HG03095 (cell line): ENCODE data around the gene DOC2B.

Experiments used
- ATAC-seq: cut with Tn5 transposase; IDR thresholded peaks from one replicate; pipeline ENCODE4 v1.9.1; 2021; ENCODE audit warnings: moderate library complexity; ENCODE audit not compliant: unreplicated experiment

The DOC2B gene

DNA sequence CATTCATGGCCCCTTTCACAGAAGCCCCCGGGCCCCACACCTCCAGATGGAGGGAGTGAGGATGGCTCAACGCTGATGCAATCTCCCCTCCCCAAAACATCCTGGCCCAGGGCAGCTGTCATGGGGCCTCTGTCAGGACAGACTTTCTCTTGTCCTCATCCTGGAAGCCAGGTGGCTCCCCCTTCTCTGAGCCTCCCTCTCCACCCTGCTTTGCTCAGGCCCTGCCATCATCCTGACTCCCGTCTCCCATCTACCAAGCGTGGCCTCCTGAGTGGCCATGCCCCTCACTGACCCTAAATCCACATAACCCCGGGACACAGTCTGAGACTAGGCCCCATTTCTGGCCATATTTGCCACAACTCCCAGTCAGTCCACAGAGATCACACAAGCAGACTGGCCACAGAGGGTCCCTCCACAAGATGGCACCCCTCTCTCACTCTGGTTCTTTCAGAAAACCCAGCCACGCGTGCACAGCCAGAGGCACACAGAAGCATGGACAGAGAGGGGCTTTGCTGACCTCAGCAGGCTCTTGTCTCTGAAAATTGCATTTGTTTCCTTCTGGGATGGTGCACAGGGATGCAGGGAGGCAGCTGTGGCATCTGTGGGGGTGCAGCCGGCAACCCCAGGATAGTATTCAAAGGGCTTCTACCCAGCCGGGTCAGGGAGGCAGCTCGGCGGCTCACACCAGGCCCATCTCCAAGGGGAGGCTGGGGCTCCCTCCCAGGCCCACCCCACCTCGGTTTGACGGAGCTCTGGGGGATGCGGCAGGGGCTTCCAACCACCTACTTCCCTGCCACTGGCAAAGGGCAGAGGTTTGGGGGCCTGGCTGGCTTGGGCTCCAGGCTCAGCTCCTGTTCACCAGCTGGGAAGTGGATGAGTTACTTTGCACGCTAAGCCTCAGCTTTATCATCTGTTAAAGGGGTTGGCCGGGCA, 16.9 kb downstream of the DOC2B start:
- ATAC-seq, result no peak

DNA sequence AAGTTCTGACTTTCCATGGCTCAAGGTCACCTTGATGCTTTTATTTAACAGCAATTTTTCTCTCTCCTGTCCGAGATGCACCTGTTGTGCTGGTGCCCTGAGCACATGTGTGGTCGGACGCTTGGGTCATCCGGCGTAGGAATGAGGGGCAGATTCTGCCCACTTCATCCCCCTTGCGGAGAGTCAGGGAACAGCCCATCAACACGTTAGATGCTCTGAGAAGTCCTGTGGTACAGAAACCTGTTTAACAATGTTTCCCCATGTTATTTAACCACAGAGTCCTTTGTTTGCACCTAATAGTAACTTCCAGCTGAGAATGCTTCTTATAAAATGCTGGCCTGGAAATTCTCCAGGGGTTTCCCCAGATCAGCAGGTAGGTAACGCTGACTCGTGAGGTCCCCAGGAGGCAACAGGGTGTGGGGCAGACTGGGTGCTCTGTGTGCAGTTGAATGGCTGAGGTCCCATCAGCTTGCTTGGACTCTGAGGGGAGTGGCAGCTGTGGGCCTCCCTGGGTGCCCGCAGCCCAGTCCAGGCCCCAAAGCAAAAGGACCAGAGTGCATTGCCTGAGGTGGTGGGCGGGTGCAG, 17.8 kb downstream of the DOC2B start:
- ATAC-seq, result no peak

DNA sequence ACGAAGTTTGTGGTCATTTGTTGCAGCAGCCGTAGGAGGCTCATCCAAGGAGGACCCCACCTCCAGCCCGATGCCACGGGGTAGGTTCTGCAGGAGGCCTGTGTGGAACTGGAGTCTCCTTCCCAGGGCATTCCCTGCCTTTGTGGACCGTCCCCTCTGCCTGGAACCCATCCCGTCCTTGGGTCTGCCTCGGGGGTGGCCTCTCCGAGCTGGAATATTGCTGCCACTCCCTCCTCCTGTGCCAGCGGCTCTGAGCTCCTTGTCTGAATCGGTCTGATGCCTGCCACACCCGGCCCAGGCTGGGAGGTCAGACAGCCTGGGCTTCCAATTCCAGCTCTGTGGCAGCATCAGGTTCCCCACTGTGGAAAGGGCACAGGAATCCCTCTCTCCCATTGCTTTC, 18.8 kb downstream of the DOC2B start:
- ATAC-seq, result no peak

DNA sequence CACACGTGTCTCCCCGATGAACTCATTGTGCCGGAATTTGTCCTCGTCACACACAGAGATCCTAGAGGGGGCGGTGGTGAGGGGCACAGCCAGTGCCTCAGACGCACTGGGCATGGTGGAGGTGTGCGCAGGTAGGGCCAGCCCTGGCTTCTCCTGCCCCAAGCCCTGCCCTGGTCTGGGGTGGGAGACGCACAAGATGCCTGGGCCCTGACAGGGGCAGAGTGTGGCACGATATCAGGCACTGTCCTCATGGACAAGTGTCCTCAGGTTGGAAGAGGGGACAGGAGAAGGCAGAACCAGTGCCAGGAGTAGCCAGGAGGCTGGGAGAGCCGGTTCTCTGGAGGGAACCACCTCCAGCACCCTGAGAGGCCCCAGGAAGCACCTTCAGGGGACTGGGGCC, 20.0 kb downstream of the DOC2B start:
- no peak for ATAC-seq

DNA sequence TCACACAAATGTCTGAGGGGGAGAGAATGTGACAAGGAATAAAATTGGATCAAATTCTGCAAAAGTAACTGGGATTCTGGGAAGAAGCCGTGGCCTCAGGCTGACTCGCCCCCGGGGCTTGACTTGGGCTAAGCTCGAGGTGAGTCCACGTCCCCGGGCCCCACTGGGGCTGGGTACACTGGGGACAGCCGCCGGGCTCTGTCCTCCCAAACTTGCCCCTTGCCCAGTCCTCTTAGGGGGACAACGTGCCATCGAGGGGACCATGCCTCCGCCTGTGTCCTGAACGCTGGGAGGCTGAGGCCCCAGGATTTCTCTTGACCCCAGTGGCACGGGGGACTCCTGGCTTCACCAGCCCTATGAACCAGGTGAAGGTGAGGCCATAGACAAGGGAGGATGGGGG, 21.1 kb downstream of the DOC2B start:
- no peak for ATAC-seq

DNA sequence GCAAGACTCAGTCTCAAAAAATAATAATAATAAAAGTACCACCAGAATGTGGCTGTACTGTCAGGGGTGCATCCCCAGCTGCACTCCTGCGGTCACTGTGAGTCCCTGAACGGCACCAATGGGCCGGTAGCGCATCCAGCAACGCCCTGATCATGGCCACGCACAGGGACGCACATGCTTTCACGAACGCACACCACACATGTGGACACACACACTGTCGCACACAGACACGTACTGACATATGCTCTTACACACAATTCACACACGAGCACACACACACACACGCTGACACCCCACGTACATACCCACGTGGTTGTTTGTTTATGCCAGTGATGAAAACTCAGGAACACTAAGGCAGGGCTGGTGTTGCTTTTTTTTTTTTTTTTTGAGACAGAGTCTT, 21.8 kb downstream of the DOC2B start:
- no peak for ATAC-seq

DNA sequence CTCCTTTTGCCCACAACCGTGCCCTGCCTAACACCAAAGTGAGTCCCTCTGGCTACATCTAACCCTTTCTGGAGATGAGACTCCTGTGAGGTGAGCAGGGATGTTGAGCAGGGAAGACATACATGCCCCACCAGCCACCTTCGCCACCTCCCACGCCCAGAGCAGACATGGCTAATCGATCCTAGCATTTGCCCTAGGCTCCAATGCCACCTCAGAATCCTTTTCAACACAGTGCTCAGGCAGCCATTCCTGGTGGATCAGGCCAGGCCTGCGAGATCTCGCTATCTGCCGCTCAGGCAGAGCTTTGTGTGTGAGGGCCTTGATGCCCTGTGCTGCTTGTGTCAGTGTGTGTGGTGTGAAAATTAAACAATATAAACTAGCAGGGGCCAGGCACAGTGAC, 23.1 kb downstream of the DOC2B start:
- no peak for ATAC-seq

DNA sequence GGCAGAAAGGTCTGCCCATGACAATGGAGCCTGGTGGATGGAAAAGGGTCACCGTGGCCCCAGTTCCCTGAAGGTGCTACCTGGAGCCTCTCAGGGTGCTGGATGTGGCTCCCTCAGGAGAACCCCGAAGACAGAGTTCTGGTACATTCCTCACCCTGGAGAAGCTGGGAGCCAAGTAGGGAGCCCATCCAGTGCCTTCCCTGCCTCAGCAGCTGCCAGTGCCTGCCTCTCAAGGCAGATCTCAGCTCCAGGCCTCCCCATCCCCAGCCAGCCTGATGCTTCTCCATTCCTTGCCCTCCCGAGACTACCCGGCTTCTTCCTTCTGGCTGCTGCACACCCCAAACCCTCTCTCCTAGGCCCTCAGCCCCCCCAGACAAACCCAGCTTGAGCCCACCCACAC, 23.5 kb downstream of the DOC2B start:
- ATAC-seq, result no peak

DNA sequence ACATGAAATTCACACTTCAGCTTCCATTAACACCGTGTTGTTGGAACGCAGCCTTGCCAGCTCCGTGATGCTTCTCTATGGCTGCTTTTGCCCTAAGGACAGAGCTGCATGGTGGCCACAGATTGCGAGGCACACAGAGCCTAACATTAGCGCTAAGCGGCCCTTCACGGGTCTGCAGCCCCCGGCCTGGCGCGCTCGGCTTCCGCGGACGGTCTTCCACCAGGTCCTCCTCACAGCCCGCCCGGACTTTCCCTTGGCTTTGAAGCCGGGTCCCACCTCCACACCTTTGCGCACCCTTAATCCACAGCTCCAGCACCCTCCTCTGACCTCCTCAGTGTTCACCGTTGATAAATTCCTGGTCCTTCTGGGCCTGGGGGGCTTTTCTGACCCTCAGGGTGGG, 24.5 kb downstream of the DOC2B start:
- no peak for ATAC-seq

DNA sequence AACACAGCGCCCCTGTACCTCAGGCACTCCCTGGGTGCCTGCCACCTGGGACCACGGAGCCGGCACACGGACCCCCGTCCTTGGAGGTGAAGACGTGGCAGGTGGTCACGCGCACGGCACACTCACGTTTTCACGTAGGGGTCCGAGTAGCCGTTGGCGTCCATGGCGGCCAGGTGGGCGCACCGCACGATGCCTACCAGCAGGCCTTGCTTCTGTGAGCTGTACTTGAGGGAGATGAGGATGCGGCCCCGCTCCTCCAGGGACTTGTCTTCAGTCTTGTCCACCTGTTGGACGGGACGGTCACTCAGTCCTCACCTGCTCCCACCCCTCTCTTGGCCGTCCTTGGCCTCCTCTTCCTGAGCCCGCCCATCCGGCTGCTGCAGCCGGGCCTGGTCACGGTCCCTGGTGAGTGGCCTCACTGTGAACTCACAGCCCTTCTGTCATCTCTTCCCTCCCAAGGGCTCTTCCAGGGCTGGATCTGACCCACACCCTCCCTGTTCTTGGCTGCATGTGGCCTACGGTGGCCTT, 25.3 kb downstream of the DOC2B start:
- ATAC-seq, result no peak

DNA sequence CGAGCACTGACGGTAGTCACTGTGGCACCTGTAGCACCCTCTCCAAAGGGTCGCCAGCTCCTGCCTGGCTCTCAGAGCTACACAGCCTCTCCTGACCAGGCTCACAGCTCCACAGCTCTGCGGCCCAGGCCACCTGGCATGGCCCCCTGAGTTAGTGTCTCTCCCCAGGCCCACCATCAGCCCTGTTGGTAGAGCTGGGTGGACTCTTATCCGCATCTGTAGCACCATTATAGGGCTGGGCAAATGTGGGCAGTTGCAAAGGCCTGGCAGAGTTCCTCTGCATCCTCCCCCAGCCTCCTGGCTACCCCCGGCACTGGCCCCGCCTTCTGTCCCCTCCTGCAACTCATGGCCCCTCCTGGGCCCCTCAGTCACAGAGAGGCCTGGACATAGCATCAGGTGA, 25.9 kb downstream of the DOC2B start:
- no peak for ATAC-seq

DNA sequence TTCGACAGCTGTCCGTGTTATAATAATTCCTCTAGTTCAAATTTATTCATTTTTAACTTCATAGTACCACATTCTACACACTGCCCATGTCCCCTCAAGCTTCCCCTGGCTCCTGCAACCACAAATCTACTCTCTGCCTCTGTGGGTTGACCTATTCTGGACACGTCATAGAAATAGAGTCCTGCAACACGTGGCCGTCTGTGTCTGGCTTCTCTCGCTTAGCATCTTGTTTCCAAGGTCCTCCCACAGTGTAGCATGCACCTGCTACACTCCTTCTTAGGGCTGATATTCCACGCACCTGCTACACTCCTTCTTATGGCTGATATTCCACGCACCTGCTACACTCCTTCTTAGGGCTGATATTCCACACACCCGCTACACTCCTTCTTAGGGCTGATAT, 27.6 kb downstream of the DOC2B start:
- no peak for ATAC-seq

DNA sequence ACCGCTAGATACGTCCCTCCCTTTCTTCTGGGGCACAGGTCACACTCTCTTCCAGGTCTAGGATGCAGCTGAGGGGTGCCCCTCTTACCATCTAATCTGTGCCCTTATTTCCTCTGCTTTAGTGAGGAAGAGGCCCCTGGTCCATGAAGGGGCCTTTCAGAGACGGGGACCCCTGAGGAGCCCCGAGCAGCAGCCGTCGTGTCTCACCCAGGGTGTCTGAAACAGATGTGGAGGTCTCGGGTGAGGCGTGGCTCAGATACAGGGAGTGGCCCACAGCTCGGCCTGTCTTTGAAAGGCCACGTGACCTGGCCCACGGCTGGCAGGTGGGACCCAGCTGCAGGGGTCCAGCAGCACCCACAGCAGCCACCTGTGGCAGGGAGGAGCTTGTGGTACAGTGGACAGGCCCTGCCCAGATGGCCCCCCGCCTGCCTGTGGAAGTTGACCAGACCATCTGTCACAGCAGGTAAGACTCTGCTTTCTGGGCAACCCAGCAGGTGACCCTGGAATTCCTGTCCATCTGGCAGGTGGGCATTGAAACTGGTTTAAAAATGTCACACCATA, 28.5 kb downstream of the DOC2B start:
- ATAC-seq, result no peak

DNA sequence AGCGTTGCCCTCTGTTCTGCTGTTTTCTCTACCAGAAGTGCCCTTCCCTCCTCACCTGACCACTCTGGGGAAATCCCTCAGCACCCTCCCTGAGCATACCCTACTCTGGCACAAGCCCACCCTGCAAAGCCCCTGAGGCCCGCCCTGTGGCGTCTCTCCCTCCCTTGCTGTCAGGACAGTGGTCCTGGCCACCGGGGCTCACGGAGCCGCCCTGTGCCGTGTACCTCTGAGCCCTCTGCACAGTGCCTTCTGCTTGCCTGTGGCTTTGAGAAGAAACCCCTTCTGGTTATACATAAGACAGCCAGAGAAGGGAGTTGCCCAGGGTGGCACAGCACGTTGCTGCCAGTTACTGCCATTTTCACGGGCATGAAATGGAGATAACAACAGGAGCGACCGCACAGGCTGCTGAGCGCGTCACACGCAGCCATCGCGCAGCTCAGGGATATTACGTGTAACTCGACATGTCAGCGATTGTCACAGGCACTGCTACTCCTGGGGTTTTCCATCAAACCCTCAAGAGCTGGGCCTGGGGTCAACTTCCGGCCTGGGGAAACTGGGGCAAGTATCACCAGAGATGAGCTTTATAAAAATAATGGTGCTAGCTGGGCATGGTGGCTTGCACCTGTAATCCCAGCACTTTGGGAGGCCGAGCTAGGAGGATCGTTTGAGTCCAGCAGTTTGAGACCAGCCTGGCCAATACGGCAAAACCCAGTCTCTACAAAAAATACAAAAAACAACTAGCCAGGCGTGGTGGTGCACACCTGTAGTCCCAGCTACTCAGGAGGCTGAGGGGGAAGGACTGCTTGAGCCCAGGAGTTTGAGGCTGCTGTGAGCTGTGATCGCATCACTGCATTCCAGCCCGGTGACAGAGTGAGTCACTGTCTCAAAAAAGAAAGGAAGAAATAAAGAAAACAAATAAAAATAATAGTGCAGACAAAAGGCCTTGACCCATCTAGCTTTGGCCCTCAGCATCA, 29.3 kb downstream of the DOC2B start:
- ATAC-seq, result no peak

DNA sequence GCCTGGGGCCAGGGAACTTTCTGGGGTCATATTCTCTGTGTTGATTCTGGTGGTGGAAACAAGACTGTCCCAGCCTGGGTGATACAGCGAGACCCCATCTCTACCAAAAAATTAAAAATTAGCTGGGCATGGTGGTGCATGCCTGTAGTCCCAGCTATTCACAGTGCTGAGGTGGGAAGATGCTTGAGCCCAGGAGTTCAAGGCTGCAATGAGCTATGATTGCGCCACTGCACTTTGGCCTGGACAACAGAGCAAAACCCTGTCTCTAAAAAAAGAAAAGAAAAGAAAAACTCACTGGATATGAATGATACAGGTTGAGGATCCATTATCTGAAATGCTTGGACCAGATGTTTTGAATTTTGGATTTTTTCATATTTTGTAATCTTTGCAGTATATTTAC, 30.4 kb downstream of the DOC2B start:
- ATAC-seq, result no peak

DNA sequence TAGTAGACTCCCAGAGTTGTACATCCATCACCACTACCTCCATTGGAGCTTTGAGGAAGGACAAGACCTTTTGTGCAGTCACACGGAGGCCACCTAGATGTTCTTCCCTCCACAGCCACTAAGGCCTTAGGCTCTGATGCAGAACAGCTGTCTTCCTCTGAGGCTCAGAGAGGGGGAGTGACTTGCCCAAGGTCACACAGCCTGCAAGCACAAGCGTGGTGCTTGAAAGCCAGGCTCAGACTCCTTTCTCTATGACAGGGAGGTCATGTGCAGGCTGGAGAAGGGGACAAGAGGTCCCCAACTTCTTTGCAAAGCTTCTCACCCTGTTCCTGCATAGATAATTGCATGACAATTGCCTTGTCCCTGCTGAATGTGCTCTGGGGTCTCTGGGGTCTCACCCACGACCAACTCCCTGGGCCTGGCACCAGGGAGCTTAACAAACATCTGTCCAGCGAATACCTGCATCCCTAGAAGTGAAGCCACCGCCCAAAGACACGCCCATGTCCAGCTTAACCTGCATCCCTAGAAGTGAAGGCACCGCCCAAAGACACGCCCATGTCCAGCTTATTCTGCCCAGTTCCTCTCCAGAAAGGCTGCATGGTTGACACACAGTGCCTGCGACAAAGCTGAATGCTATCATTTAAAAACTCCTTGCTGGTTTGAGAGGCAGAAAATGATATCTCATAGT, 31.4 kb downstream of the DOC2B start:
- ATAC-seq, result no peak

DNA sequence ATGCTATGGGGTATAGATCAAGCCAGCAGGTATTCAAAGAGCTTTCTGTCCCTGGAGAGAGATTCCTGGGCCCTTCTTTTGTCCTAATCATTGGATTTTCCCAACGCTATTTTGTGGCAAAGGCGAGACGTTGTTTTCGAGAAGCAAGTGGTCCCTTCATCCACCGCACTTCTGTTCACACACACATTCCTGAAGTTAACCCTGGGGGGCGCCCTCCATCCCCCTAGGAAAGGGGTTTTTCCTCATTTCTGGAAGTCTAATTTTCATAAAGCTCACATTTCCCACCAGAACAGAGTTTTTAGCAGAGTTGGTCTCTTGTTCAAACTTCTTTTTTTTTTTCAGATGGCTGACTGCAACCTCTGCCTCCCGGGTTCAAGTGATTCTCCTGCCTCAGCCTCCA, 32.2 kb downstream of the DOC2B start:
- ATAC-seq, result no peak

DNA sequence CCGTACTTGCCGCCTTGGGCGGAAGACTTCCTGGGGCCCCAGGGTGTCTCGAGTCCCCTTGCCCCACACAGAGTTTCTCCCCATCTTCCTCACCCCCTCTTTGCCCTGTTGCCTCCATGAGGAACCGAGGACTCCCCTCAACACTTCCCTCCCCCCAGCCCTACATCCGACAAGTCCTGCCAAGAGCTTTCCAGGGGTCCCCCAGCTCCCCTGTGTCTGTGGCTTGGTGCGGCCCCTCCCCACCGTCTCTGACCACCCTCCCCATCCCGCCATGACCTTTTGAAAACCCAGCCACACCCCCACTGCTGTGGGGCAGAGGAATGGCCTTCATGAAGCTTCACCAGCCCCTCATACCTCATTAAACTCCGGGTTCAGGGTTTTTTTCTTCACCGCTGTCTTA, 32.7 kb downstream of the DOC2B start:
- ATAC-seq, result no peak

DNA sequence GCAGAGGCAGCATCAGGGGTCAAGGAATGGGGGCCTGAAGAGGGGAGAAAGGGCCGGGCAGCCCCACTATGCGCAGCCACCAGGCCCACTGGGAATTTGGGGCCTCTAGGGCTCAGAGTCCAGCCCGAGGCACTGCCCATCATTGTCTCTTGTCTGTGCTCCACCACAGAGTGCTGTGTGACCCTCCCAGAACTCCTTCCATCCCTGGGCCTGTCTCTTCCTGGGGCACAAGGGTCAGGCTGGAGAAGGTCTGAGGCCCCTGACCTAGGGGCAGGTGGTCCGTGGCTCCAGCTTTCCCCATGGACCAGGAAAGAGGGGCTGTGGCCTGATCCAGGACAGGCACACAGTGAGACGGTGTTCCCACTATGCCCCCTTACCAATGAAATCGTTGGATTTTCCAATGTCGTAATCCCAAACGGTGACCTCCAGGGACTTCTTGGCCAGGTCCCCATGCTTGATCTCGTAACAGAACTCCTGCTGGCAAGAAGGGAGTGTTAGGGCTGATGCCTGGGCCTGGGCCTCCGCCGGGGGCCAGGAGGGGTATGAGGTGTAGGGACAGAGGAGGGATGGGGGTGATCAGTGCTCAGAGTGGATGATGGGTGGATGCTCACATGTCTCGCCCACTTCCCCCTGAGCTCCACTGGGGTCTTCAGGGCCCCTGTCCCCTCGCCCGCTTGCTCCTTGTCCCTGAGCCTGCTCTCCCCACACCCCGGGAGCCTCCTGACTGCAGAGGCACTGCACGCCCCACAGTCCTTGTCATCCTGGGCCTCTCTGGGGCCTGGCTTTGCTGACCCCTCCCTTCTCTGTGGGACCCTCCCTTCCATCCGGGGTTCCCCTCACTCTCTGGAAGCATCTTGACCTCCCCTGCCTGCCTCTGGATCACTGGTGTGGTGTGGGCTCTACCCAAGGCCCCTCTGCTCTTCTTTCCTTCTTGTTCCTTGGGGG, 33.4 kb downstream of the DOC2B start:
- no peak for ATAC-seq
